Osteocyte (in vitro differentiated cells): ENCODE data around the gene RACK1. TPM values are rescaled to one million over a fixed set of nuclear protein-coding genes. Genes with fewer than 3 reads are reported as not detected.

Experiments
- DNase-seq: peaks from one replicate; pipeline ENCODE4 v3.0.0; 2021; ENCODE audit warnings: mixed read lengths; ENCODE audit not compliant: unreplicated experiment; ENCODE audit errors: extremely low spot score
- H3K27ac Mint-ChIP-seq: one replicate; pipeline ENCODE4 v1.8.0; 2021; ENCODE audit warnings: mild to moderate bottlenecking, mixed read lengths; ENCODE audit not compliant: unreplicated experiment
- H3K27me3 Mint-ChIP-seq: one replicate; pipeline ENCODE4 v1.8.0; 2021; ENCODE audit warnings: mixed read lengths; ENCODE audit not compliant: unreplicated experiment
- H3K36me3 Mint-ChIP-seq: one replicate; pipeline ENCODE4 v1.8.0; 2021; ENCODE audit warnings: mixed read lengths; ENCODE audit not compliant: unreplicated experiment
- H3K4me1 Mint-ChIP-seq: one replicate; pipeline ENCODE4 v1.8.0; 2021; ENCODE audit warnings: mixed read lengths; ENCODE audit not compliant: unreplicated experiment
- H3K4me3 Mint-ChIP-seq: one replicate; pipeline ENCODE4 v1.8.0; 2021; ENCODE audit warnings: mild to moderate bottlenecking, moderate library complexity, mixed read lengths; ENCODE audit not compliant: unreplicated experiment
- H3K9me3 Mint-ChIP-seq: one replicate; pipeline ENCODE4 v1.8.0; 2021; ENCODE audit warnings: mixed read lengths; ENCODE audit not compliant: unreplicated experiment
- total RNA-seq: library from RNA; stranded (reverse); gene quantifications from 2 replicates; pipeline ENCODE4 v1.2.1, GENCODE V29; 2021
- TF ChIP-seq, protein P1 (sequence below): fragments of 200-600 bp; sonication (generic); IDR thresholded peaks from 2 replicates; pipeline ENCODE4 v1.5.0; 2021; ENCODE audit warnings: antibody characterized with exemption, mild to moderate bottlenecking, moderate library complexity

RACK1 gene
- total RNA-seq, 1 donor from 2014 or later, result 1,921 TPM

DNA sequence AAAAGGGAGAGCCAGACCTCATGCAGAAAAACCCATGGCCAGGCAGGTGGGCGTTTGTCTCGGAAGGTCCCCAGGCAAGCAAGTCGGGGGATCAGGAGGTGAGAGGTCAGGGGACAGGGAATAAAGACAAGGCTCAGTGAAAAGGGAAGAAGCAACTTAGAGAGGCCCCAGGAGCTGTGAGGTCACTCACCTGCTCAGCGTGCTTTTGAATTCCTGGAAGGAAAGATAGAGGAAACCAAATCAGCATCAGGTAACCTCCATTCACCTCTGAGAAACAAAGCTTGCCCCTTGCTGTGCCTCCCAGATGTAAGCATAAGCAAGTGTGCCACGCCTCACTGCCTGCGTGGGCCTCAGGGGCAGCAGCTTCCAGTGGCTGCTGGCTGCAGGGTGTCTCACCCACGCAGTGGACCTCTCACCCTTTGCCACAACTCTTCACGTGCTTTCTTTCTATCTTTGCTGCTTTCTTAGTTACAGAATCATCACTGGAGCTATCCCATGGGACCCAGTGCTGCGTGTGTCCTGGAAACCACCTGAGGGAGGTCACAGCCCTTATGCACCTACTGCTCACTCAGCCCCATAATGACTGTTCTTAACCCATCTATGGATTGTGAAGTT, 44.7 kb downstream of the RACK1 start:
- H3K4me3 Mint-ChIP-seq, result no peak overlapping the region
- H3K9me3 Mint-ChIP-seq, result no peaks in the 10 kb centered on the region
- H3K36me3 Mint-ChIP-seq, result peaks cover 2% of the 10 kb centered on the region
- no peak overlapping the region for H3K27ac Mint-ChIP-seq
- TF ChIP-seq, protein P1, sequence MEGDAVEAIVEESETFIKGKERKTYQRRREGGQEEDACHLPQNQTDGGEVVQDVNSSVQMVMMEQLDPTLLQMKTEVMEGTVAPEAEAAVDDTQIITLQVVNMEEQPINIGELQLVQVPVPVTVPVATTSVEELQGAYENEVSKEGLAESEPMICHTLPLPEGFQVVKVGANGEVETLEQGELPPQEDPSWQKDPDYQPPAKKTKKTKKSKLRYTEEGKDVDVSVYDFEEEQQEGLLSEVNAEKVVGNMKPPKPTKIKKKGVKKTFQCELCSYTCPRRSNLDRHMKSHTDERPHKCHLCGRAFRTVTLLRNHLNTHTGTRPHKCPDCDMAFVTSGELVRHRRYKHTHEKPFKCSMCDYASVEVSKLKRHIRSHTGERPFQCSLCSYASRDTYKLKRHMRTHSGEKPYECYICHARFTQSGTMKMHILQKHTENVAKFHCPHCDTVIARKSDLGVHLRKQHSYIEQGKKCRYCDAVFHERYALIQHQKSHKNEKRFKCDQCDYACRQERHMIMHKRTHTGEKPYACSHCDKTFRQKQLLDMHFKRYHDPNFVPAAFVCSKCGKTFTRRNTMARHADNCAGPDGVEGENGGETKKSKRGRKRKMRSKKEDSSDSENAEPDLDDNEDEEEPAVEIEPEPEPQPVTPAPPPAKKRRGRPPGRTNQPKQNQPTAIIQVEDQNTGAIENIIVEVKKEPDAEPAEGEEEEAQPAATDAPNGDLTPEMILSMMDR, result no peak
- H3K27me3 Mint-ChIP-seq, result no peaks in the 10 kb centered on the region
- DNase-seq, result no peak
- H3K4me1 Mint-ChIP-seq, result peaks cover 9% of the 10 kb centered on the region

DNA sequence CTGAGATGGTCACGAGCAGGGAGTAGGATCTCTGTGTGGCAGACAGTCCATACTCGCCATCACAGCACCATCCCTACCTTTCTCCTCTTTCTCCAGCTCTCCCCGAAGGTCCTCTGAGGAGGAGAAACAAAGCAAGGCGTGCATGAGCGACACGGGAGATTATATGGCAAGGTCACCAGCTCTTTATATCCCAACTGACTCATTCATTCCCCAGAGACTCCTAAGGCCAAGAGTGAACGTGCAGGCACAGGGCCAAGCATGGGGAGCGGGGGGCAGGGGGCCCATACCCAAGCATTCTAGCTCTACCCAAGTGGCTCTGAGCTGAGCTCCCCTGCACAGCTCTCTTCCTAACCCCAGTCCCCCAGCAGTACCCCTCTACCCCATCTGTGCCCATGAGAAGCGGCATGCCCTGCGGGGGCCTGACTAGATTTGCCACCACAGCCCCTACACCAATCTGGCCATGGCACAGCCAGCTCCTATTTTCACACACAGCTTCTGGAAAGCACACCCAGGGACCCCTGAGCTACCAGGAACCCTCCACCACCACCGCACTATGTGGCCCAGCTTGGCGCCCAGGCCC, 45.5 kb downstream of the RACK1 start:
- DNase-seq, result no peak
- Mint-ChIP-seq H3K27ac (no peak overlapping the region), H3K36me3 (peaks cover 2% of the 10 kb centered on the region), H3K4me3 (no peak overlapping the region), H3K4me1 (peaks cover 7% of the 10 kb centered on the region), H3K27me3 (no peaks in the 10 kb centered on the region), H3K9me3 (no peaks in the 10 kb centered on the region)
- TF ChIP-seq, protein P1, result no peak

DNA sequence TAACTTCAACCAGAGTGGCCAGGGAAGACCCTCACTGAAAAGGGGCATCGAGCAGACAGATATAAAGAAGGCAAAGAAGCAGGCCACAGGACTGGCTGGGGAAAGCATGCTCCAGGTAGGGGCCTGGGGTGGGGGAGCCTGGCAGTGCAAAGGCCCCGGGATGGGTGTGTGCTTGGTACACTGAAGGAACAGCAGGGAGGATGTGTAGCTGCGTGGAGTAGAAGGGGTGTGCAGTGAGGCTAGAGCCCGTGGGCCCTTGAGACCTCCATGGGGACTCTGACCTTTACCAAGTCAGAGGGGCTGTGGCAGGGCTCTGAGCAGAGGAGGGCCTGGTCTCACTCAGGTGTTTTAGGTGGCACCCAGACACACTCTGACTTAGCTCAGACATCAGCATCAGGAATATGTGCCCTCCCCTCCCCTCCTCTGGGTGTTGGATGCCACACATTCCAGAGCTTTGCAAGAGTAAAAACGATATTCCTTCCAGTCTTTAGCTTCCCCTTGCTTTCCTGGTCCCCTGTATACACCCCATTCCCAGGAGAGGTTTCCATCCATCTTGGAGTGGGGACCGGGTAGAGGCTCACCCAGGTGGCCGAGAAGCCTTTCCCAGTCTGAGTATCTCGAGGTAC, 46.3 kb downstream of the RACK1 start:
- Mint-ChIP-seq H3K27ac (no peak overlapping the region), H3K36me3 (peaks cover 2% of the 10 kb centered on the region), H3K4me3 (no peak overlapping the region), H3K9me3 (no peaks in the 10 kb centered on the region), H3K27me3 (no peaks in the 10 kb centered on the region), H3K4me1 (peaks cover 12% of the 10 kb centered on the region)
- DNase-seq, result no peak
- TF ChIP-seq, protein P1, result no peak

DNA sequence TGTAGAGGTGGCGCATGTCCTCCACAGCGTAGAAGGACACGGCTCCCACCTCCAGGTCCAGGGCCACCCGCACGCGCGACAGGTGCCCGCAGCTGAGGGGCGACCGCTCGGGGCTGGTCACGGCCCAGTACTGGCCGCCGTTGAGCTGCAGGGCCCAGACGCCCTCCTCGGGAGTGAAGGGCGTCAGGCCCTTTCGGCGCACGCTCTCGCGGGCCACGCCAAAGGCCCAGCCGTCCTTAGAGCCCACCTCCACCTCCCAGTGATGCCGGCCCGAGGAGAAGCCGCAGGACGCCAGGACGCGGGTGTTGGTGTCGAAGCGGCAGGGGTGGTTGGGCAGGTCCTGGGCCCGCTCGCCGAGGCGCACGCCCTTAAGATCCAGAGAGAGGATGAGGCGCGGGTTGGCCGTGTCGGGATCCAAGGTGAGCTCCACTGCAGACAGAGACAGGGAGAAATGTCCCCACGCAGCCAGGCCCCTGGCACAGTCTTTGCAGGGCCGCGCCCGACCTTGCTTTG, 48.4 kb downstream of the RACK1 start:
- Mint-ChIP-seq H3K4me1 (peaks cover 21% of the 10 kb centered on the region), H3K27me3 (no peaks in the 10 kb centered on the region), H3K4me3 (no peak overlapping the region), H3K36me3 (peaks cover 2% of the 10 kb centered on the region), H3K27ac (no peak overlapping the region), H3K9me3 (no peaks in the 10 kb centered on the region)
- DNase-seq, result no peak
- TF ChIP-seq, protein P1, result no peak
